Measurements from ENCODE around the gene HTRA1.

- TF ChIP-seq CTCF (IDR thresholded peaks at IDR 0.05) (no peak), POLR2A (IDR thresholded peaks at IDR 0.05) (no peak)
Observed at GRCh38 chr10:122455376-122456079, 5.8 kb upstream of the HTRA1 start.

Measured in thyroid gland (tissue), 4 donors.